Ovary (tissue), 3 donors: ENCODE results near the gene IFNLR1.

Source experiments
- CTCF ChIP-seq, 3 donors: fragments of 450-650 bp in 2 of 3; fragments of 200-600 bp in 1 of 3; IDR thresholded peaks; one replicate each; pipeline versions ENCODE4 v1.5.1 to v1.8.0; 2016 to 2022; ENCODE audit warnings: antibody characterized with exemption in 3 of 3, mild to moderate bottlenecking in 1 of 3
- EP300 ChIP-seq: sonication (generic); formaldehyde crosslinking; IDR thresholded peaks from one replicate; pipeline ENCODE4 v1.6.1; 2017; ENCODE audit warnings: antibody characterized with exemption
- POLR2A ChIP-seq: fragments of 450-650 bp; IDR thresholded peaks from one replicate; pipeline ENCODE4 v1.6.1; 2017; ENCODE audit warnings: antibody characterized with exemption, mild to moderate bottlenecking, moderate library complexity
- donor health status: DM: no; HTN: no; CAD: no.

GRCh38 chr1:24177161-24177560 is 9.9 kb downstream of the IFNLR1 start:
- TF ChIP-seq EP300 (no peak), CTCF (IDR thresholded peaks at IDR 0.05) (no peak), POLR2A (no peak)
